ENCODE data around the gene ELMOD3.
A peak's percentile ranks its signal among the peaks of the same experiment; 100 is the strongest.
"Not testable (repeated sequence)": the region's sequence is repeated elsewhere in the genome, so short reads cannot be mapped to it uniquely, and the experiment has no call there.

Gene ELMOD3

DNA sequence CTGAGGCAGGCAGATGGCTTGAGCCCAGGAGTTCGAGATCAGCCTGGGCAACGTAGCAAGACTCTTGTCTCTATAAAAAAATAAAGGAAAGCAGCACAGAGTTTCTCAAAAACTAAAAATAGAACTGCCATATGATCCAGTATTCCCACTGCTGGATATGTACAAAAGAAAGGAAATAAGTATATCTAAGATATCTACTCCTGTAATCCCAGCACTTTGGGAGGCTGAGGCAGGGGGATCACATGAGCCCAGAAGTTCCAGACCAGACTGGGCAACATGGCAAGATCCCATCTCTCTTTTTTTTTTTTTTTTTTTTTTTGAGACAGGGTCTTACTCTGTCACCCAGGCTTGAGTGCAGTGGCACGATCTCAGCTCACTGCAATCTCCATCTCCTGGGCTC, 24.9 kb upstream of the ELMOD3 start:
- DNase-seq, result not testable (repeated sequence)

DNA sequence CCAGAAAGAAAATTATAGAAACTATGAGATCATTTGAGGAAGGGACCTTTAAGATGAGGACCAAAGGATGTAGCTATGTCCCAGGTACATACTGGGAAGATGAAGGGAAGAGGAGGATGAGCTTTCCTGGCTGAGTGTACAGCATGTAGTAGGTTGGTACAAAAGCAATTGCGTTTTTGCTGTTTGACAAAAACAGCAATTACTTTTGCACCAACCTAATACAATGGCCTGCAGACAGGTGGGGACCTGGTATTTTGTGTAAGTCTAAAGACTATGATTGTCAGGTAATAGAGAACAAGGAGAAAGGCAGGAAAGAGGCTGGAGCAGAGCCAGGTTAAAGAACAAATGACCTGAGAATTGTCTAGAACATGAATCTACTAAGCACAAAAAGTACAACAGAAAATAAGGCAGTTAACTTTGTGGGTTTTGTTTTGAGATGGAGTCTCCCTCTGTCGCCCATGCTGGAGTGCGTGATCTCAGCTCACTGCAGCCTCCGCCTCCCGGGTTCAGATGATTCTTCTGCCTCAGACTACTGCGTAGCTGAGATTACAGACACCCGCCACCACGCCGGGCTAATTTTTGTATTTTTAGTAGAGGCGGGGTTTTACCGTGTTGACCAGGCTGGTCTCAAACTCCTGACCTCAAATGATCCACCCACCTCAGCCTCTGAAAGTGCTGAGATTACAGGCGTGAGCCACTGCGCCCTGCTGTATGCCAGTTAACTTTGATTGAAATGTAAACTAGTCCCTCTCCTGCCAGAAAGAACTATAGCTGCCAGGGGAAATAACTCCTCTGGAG, 23.5 kb upstream of the ELMOD3 start:
- DNase-seq, result no peak

- not testable (repeated sequence) for DNase-seq
These were observed 20.7 kb upstream of the ELMOD3 start for GRCh38 chr2:85333877-85334276.

GRCh38 chr2:85334928-85335327, 19.6 kb upstream of the ELMOD3 start:
- DNase-seq, result no peak

- DNase-seq, result no peak
These were observed 14.3 kb upstream of the ELMOD3 start for GRCh38 chr2:85340034-85340892.

GRCh38 chr2:85341269-85342029, 13.1 kb upstream of the ELMOD3 start:
- no peak for DNase-seq

DNA sequence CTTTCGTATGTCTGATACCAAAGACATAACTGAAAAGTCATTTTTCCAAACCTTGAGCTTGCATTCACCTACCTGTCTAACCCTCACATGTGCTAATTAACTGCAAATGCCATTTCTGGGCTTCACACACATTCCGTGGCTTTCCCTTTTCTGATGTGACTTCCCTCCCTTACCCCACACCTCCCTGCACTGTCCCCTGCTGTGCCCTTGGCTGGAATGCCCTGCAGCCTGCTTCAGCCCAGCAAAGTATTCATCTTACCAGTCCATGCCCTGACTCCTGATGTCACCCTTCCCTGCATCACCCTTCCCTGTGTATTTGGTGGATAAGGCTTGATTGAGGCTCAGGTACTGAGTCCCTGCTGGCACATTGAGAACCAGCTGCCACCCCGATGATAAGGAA, 12.4 kb upstream of the ELMOD3 start:
- no peak for DNase-seq

DNA sequence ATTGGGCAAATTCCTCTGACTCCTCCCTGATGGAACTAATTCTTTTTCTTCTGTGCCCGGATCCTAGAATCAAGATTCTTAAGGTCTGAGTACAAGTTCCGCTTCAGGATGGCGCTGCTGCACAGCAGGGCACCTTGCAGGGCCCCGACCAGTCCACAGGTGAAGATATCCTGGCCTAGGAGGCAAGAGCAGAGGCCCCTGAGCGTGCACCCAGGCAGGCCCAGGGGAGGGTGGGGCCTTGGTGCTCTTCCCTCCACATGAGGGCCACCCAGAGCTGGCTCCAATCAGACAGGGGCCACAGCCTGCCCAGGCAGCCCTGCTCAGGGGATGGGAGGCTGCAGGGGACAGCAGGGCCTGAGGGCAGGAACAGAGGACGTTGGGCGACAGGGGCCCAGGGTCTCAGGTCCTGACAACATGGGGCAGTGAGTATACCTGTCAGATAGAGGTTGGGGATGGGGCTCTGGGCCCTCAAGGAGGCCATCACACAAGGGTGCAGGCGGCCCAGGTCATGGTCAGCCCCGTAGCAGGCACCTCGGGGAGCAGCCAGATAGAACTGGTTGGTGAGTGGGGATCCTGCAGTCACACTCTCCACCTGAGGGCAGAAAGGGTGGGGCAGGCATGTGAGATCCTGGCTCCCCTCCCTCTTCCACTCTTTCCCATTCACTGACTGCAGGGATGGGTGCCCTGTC, 11.2 kb upstream of the ELMOD3 start:
- DNase-seq, result not testable (repeated sequence)

- DNase-seq, result no peak
These were observed 10.1 kb upstream of the ELMOD3 start for GRCh38 chr2:85344356-85344954.

GRCh38 chr2:85347599-85347998, 7.0 kb upstream of the ELMOD3 start:
- no peak for DNase-seq

DNA sequence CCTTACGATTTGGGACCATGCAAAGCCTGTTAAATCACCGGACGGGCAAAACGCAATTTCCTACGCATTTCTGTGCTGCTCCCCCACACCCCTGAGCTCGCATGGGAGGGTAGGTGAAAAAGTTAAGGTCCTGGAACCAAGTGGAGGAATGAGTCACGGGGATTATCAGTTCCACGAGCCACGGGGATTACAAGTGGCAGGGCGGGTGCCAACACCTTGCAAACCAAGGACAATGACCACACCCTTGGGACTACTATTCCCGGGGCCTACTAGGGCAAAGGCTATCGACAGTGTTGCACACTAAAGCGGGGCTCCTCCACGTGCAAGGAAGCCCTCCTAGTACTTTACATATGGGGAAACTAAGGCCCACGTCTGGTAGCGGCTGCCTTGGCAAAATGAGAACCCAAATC, 688 bp upstream of the ELMOD3 start:
- peak; percentile 10 for DNase-seq

DNA sequence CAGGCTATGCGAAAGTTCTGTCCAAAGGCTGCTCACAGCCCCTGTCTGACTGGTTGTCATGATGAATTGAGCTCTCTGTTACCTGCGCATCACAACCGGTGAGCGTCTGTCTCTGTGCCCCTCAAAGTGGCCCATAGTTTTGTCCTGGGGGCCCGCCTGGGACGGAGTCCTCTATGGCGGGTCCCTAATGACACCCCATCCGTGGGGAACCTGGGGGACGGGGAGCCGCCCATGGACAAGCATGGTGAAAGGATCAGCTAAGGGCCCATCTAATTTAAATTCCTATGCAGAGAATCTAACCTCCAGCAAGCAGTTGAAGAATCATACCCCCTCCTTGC, 473 bp downstream of the ELMOD3 start:
- DNase-seq, result no peak

DNA sequence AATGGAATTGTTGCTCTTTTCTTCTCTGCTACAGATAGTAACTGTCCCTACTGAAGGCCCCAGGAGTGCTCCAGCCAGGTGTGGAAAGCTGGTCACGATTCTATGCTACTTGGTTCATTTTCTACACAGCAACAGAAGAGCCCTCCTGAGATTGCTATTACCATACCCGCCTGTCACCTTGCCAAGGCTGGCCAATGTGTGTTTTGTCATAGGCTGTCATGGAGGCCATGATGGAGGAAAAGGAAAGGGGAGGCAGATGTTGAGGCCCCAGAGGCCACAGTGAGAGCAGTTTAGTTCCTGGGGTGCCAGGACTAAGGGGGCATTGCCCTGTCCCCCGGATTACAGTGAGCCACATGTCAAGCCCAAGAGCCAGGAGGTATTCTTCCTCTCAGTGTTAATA, 952 bp downstream of the ELMOD3 start:
- no peak for DNase-seq

- DNase-seq, result no peak
These were observed 1.6 kb downstream of the ELMOD3 start for GRCh38 chr2:85356186-85356585.

DNA sequence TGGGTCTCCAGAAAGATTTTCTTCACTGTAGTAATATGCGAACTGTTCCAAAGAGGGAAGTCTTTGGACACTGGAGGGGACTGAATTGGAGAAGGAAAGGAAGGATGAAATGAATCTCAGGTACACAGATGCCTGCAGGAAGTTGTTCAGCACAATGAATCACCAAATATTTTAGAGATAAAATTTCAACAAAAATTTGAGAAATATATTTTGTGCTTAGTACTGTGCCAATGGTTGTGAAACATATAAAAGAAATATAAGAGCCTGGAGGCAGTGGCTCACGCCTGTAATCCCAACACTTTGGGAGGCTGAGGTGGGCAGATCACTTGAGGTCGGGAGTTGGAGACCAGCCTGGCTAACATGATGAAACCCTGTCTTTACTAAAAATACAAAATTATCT, 3.2 kb downstream of the ELMOD3 start:
- no peak for DNase-seq

DNA sequence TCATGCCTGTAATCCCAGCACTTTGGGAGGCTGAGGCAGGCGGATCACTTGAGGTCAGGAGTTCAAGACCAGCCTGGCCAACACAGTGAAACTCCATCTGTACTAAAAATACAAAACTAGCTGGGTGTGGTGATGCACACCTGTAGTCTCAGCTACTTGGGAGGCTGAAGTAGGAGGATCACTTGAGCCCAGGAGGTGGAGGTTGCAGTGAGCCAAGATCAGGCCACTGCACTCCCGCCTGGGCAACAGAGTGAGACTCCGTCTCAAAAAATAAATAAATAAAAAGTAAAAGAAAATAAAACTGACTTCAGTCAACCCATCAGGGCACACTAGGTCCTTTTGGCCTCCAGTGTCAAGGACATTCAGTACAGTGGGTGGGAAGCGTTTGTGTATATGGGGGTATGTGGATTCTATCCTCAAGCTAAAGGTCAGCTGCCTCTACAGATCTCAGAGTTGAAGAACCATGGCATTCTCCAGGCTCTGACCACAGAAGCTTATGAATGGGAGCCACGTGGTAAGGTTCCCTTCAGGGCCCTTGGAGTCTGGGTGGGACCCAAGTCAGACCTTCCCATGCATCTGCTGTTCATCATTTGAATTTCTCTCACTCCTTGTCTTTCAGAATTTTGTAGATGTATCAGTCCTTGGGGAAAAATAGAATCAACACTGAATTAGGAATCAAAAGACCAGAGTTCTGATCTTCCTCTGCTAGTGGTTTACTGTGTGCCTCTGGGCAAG, 8.3 kb downstream of the ELMOD3 start:
- not testable (repeated sequence) for DNase-seq

DNA sequence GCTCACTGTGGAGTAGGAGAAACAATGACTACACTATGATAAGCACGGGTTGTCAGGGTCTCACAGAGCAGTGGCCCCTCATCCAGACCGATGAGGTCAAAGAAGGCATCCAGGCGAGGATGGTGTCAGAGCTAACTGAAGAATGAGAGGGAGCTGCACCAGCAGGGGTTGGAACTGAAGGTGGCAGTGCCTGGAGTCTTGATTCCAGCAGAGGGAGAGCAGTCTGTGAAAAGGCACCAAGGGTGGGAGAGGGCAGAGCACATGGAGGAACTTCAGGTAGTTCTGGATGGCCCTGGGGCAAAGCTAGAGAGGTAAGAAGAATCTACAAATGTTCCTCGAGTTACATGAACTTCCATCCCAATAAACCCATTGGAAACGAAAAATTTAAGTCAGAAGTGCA, 12.6 kb downstream of the ELMOD3 start:
- DNase-seq, result no peak

DNA sequence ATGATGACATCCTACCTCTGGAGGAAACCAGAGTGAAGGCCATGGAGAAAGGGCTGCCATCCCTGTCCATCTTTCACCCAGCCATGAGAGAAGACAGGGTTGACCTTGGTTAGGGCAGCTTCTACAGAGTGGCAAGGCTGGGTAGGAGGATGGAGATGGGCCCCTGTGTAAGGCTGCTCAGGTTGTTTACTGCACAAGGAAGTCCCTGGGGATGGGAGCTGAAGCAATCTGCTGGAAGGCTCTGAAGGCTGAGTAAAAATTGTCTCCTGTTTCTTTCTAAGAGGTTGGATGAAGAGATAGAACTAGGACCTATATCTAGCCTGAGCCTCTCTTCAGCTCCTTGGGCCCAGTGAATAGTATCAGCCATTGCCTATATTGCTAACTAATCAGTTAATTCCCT, 14.4 kb downstream of the ELMOD3 start:
- no peak for DNase-seq

GRCh38 chr2:85369500-85369899, 14.9 kb downstream of the ELMOD3 start:
- no peak for DNase-seq

DNA sequence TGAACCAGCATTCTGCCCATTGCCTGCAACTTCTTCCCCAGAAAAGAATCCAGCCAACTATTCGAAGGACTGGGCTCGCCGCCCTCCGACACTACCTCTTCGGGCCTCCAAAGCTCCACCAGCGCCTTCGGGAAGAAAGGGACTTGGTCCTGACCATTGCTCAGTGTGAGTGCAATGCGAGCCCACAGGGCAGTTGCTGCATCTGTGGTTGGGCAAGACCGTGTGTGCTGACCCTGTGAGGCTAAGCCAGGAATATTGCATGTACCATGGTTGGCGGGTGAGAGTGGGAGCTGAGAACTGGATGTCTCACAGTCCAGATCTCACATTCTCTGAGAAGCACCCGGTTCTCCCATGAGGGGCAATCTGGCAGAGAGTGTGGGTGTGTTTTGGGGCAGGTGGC, 16.5 kb downstream of the ELMOD3 start:
- no peak for DNase-seq

DNA sequence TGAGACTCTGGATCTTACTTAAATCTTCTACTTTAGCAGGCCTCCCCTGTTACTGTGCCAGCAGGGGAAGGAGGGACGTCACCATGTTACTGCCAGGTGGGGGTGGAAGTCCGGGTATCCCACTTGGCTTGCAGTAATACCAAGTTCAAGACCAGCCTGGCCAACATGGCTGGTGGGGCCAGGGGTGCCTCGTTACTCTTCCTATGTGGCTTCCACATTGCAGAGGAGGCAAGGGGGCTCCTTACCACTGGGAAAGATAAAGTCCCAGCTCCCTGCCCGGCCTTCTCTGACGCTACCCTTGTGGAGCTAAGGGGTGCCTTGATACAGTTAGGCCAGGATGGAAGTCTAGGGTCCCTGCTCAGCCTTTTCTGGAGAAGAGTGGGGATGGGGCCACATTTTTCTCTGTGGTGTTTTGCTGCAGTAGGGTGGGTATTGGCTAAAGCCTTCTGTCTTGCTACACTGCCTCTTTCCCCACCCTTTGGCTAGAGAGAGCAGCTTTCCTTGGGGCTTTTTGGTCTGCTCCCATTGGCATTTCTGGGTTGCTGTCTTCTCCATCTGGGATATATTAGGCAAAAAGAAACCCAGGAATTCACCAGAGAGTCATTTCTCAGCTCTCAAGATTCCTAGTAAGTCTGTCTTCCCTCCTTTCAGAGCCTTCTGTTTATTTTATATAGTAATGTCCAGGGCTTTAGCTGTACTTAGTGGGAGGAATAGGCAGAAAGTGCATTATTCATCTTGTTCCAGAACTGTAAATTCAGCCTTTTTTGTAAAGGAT, 21.9 kb downstream of the ELMOD3 start:
- DNase-seq, result no peak

Measured in CD4-positive, alpha-beta T cell treated with Interleukin-17A for 1 hour (primary cell).